GM19452 (cell line): Measurements from ENCODE around the gene BLMH.
"Not testable (repeated sequence)": the region's sequence is repeated elsewhere in the genome, so short reads cannot be mapped to it uniquely, and the experiment has no call there.

Source experiments
- ATAC-seq: cut with Tn5 transposase; IDR thresholded peaks from one replicate; pipeline ENCODE4 v1.9.1; 2021; ENCODE audit not compliant: unreplicated experiment

Gene BLMH

GRCh38 chr17:30230596-30231125 lies 61.1 kb downstream of the BLMH start:
- ATAC-seq = no peak

GRCh38 chr17:30230009-30230408 lies 61.7 kb downstream of the BLMH start:
- ATAC-seq = not testable (repeated sequence)

GRCh38 chr17:30229012-30229411 lies 62.7 kb downstream of the BLMH start:
- ATAC-seq = no peak

- no peak for ATAC-seq
Observed at GRCh38 chr17:30228011-30228410, 63.7 kb downstream of the BLMH start.

- ATAC-seq = no peak
Observed at GRCh38 chr17:30226878-30227277, 64.9 kb downstream of the BLMH start.

- no peak for ATAC-seq
Observed at GRCh38 chr17:30225919-30226553, 65.7 kb downstream of the BLMH start.

- no peak for ATAC-seq
Observed at GRCh38 chr17:30225112-30225511, 66.6 kb downstream of the BLMH start.

GRCh38 chr17:30224419-30224960 lies 67.3 kb downstream of the BLMH start:
- ATAC-seq = no peak

- ATAC-seq = no peak
Observed at GRCh38 chr17:30222721-30223175, 69.0 kb downstream of the BLMH start.

- ATAC-seq = no peak
Observed at GRCh38 chr17:30222251-30222650, 69.5 kb downstream of the BLMH start.

- ATAC-seq = no peak
Observed at GRCh38 chr17:30221346-30221745, 70.4 kb downstream of the BLMH start.

- no peak for ATAC-seq
Observed at GRCh38 chr17:30220414-30220813, 71.3 kb downstream of the BLMH start.

- no peak for ATAC-seq
Observed at GRCh38 chr17:30219833-30220232, 71.9 kb downstream of the BLMH start.

- ATAC-seq = no peak
Observed at GRCh38 chr17:30219315-30219714, 72.4 kb downstream of the BLMH start.

GRCh38 chr17:30218799-30219198 lies 72.9 kb downstream of the BLMH start:
- ATAC-seq = no peak

- ATAC-seq = no peak
Observed at GRCh38 chr17:30217746-30218245, 73.9 kb downstream of the BLMH start.

GRCh38 chr17:30217054-30217453 lies 74.7 kb downstream of the BLMH start:
- ATAC-seq = no peak

- ATAC-seq = peak; percentile 74
Observed at GRCh38 chr17:30212750-30213149, 79.0 kb downstream of the BLMH start.

GRCh38 chr17:30211371-30211770 lies 80.4 kb downstream of the BLMH start:
- ATAC-seq = no peak

GRCh38 chr17:30210901-30211300 lies 80.8 kb downstream of the BLMH start:
- no peak for ATAC-seq

GRCh38 chr17:30210366-30210765 lies 81.4 kb downstream of the BLMH start:
- no peak for ATAC-seq

- ATAC-seq = no peak
Observed at GRCh38 chr17:30209930-30210329, 81.8 kb downstream of the BLMH start.

GRCh38 chr17:30208214-30208613 lies 83.5 kb downstream of the BLMH start:
- no peak for ATAC-seq
